ENCODE measurements around the gene IFNAR1.
A peak's percentile ranks its signal among the peaks of the same experiment; 100 is the strongest.

Gene IFNAR1

GRCh38 chr21:33392284-33392985, 67.7 kb downstream of the IFNAR1 start:
- in situ Hi-C loops (cut with HindIII; ENCODE audit: low pct_unique_long_range_greater_than_20kb, low sequenced_read_pairs), result no loop called here
- no peak for DNase-seq (ENCODE audit: low read depth in 1 of 2, low spot score in 1 of 2)

GRCh38 chr21:33393348-33393747, 68.6 kb downstream of the IFNAR1 start:
- DNase-seq (ENCODE audit: low read depth in 1 of 2, low spot score in 1 of 2), result no peak
- in situ Hi-C loops (cut with HindIII; ENCODE audit: low pct_unique_long_range_greater_than_20kb, low sequenced_read_pairs), result no loop called here
- no peak for TF ChIP-seq JUND (IDR thresholded peaks at IDR 0.05; ENCODE audit: low read depth)

More at GRCh38 chr21:33392284-33392985, 67.7 kb downstream of the IFNAR1 start:
- TF ChIP-seq JUND (IDR thresholded peaks at IDR 0.05; ENCODE audit: low read depth), result no peak

- TF ChIP-seq JUND (IDR thresholded peaks at IDR 0.05; ENCODE audit: low read depth), result no peak
- in situ Hi-C loops (cut with HindIII; ENCODE audit: low pct_unique_long_range_greater_than_20kb, low sequenced_read_pairs), result no loop called here
- DNase-seq (ENCODE audit: low read depth in 1 of 2, low spot score in 1 of 2), result no peak
These were observed 69.5 kb downstream of the IFNAR1 start for GRCh38 chr21:33394260-33394659.

DNA sequence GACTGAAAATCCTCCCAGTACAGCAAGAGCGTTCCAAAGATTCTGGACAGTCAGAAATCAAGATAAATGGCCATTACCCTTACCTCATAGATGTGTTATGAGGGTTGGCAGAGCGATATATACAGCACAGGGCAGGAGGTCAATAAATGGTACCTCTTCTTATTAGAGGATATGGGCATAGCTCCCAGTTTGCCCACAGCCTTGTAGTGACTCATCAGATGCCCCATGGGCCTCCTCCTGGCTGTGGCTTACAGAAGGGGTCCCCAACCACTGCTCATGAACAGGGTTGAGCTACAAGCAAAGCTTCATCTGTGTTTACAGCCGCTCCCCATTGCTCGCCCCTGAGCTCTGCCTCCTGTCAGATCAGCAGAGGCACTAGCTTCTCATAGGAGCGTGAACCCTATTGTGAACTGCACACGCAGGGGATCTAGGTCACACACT, 71.1 kb downstream of the IFNAR1 start:
- TF ChIP-seq JUND (IDR thresholded peaks at IDR 0.05; ENCODE audit: low read depth), result no peak
- in situ Hi-C loops (cut with HindIII; ENCODE audit: low pct_unique_long_range_greater_than_20kb, low sequenced_read_pairs), result no loop called here
- no peak for DNase-seq (ENCODE audit: low read depth in 1 of 2, low spot score in 1 of 2)

- no peak for DNase-seq (ENCODE audit: low read depth in 1 of 2, low spot score in 1 of 2)
- in situ Hi-C loops (cut with HindIII; ENCODE audit: low pct_unique_long_range_greater_than_20kb, low sequenced_read_pairs), result no loop called here
- TF ChIP-seq JUND (IDR thresholded peaks at IDR 0.05; ENCODE audit: low read depth), result no peak
These were observed 71.7 kb downstream of the IFNAR1 start for GRCh38 chr21:33396436-33396835.

GRCh38 chr21:33396951-33397350, 72.2 kb downstream of the IFNAR1 start:
- no peak for TF ChIP-seq JUND (IDR thresholded peaks at IDR 0.05; ENCODE audit: low read depth)
- no peak for DNase-seq (ENCODE audit: low read depth in 1 of 2, low spot score in 1 of 2)
- in situ Hi-C loops (cut with HindIII; ENCODE audit: low pct_unique_long_range_greater_than_20kb, low sequenced_read_pairs), result no loop called here

GRCh38 chr21:33397717-33398116, 72.9 kb downstream of the IFNAR1 start:
- no peak for DNase-seq (ENCODE audit: low read depth in 1 of 2, low spot score in 1 of 2)
- in situ Hi-C loops (cut with HindIII; ENCODE audit: low pct_unique_long_range_greater_than_20kb, low sequenced_read_pairs), result no loop called here
- no peak for TF ChIP-seq JUND (IDR thresholded peaks at IDR 0.05; ENCODE audit: low read depth)

- no peak for TF ChIP-seq JUND (IDR thresholded peaks at IDR 0.05; ENCODE audit: low read depth)
- in situ Hi-C loops (cut with HindIII; ENCODE audit: low pct_unique_long_range_greater_than_20kb, low sequenced_read_pairs), result no loop called here
- DNase-seq (ENCODE audit: low read depth in 1 of 2, low spot score in 1 of 2), result no peak
These were observed 73.6 kb downstream of the IFNAR1 start for GRCh38 chr21:33398361-33398760.

DNA sequence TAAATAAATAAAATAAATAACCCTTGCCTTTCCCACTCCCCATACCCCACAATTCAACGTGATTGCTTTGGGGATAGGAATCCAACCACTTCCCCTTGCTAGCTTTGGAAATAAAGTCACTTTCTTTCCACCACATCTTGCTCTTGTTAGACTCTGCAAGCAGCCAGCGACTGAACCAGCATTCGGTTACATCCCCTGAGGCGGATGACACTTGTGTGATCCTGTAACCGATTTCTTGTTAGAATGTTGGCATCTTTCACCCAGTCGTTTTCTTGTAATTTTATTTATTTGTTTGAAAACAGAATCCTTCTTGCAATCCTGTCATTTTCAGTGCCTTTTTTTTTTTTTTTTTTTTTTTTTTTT, 76.8 kb downstream of the IFNAR1 start:
- in situ Hi-C loops (cut with HindIII; ENCODE audit: low pct_unique_long_range_greater_than_20kb, low sequenced_read_pairs), result no loop called here
- peak in 1 of 2 experiments; percentile 81 for DNase-seq (ENCODE audit: low read depth in 1 of 2, low spot score in 1 of 2)
- no peak for TF ChIP-seq JUND (IDR thresholded peaks at IDR 0.05; ENCODE audit: low read depth)

GRCh38 chr21:33402001-33402979, 77.5 kb downstream of the IFNAR1 start:
- in situ Hi-C loops (cut with HindIII; ENCODE audit: low pct_unique_long_range_greater_than_20kb, low sequenced_read_pairs), result no loop called here

DNA sequence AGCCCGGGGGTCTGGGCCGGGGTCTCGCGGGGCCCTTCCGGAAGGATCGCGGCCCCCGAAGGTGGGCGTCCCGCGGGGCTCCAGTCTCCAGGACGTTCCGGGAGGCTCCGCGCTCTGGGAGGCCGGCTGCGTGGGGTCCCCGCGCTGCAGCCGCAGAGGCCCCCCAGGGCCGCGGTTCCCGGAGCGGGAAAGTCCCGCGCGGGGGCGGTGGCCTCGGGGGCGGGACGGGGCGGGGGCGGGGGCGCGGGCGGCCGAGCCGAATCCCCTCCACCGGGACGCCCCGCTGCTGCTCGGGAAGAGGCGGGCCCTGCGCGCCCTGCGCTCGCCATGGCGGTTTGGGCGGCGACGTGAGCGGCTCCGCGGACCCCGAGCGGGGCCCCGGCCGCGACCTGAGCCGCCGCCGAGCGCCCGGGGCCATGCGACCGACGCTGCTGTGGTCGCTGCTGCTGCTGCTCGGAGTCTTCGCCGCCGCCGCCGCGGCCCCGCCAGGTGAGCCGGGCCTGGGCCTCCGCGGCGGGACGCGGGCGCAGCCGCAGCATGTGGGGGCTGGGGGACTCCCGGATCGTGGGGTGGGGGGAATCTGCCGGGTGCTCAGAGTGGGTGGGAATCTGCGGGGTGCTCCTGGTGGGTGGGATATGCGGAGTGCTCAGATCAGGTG, 78.5 kb downstream of the IFNAR1 start, which contains the start of gene IFNGR2:
Gene IFNGR2, plus strand, starts transcription at position 286 of the 658 bp plus-strand sequence. Its CDS starts 131 bp downstream, at position 417.
- in situ Hi-C loops (cut with HindIII; ENCODE audit: low pct_unique_long_range_greater_than_20kb, low sequenced_read_pairs), result no loop called here
- no peak for TF ChIP-seq JUND (IDR thresholded peaks at IDR 0.05; ENCODE audit: low read depth)
- DNase-seq (ENCODE audit: low read depth in 1 of 2, low spot score in 1 of 2), result peak; percentile 15 to 47

More at GRCh38 chr21:33402001-33402979, 77.5 kb downstream of the IFNAR1 start:
- TF ChIP-seq JUND (IDR thresholded peaks at IDR 0.05; ENCODE audit: low read depth), result no peak
- peak; percentile 38 to 58 for DNase-seq (ENCODE audit: low read depth in 1 of 2, low spot score in 1 of 2)

- DNase-seq (ENCODE audit: low read depth in 1 of 2, low spot score in 1 of 2), result peak; percentile 24 to 59
- TF ChIP-seq JUND (IDR thresholded peaks at IDR 0.05; ENCODE audit: low read depth), result no peak
- in situ Hi-C loops (cut with HindIII; ENCODE audit: low pct_unique_long_range_greater_than_20kb, low sequenced_read_pairs), result no loop called here
These were observed 79.2 kb downstream of the IFNAR1 start for GRCh38 chr21:33403786-33404585.
